ENCODE measurements around the gene C1orf35. TPM values are rescaled to one million over a fixed set of nuclear protein-coding genes. Genes with fewer than 3 reads are reported as not detected.

C1orf35 gene
- polyA plus RNA-seq, 1 experiment, result 6.2 TPM

- Histone ChIP-seq H3K27me3 (ENCODE audit: control insufficient read depth, insufficient read depth, low read length) (no peaks in the 10 kb centered on the region), H3K4me3 (ENCODE audit: low read depth, low read length) (no peak overlapping the region), H3K36me3 (ENCODE audit: control insufficient read depth, insufficient read depth, low read length) (peaks cover 27% of the 10 kb centered on the region)
- CTCF ChIA-PET, result no interaction called here
- no peak for TF ChIP-seq CTCF (IDR thresholded peaks at IDR 0.05; ENCODE audit: insufficient read depth, low read depth, low read length)
- POLR2A ChIA-PET, result no interaction called here
- no peak for DNase-seq (ENCODE audit: low read depth)
Measured at GRCh38 chr1:228145463-228146416, 42.6 kb upstream of the C1orf35 start.

GRCh38 chr1:228144993-228145343, 41.8 kb upstream of the C1orf35 start:
- Histone ChIP-seq H3K4me3 (ENCODE audit: low read depth, low read length) (no peak overlapping the region), H3K27me3 (ENCODE audit: control insufficient read depth, insufficient read depth, low read length) (no peaks in the 10 kb centered on the region), H3K36me3 (ENCODE audit: control insufficient read depth, insufficient read depth, low read length) (peaks cover 27% of the 10 kb centered on the region)
- ChIA-PET CTCF (no interaction called here), POLR2A (no interaction called here)
- no peak for TF ChIP-seq CTCF (IDR thresholded peaks at IDR 0.05; ENCODE audit: insufficient read depth, low read depth, low read length)
- no peak for DNase-seq (ENCODE audit: low read depth)

- CTCF ChIA-PET, result interaction anchor here (2.3 kb wide), 1 partner anchor 14 kb away, joined by 10 read pairs; no protein-coding TSS in a partner anchor
- no peak for DNase-seq (ENCODE audit: low read depth)
- H3K4me3 ChIP-seq (ENCODE audit: low read depth, low read length), result no peak overlapping the region
- POLR2A ChIA-PET, result no interaction called here
- H3K36me3 ChIP-seq (ENCODE audit: control insufficient read depth, insufficient read depth, low read length), result peaks cover 27% of the 10 kb centered on the region
- no peak for TF ChIP-seq CTCF (IDR thresholded peaks at IDR 0.05; ENCODE audit: insufficient read depth, low read depth, low read length)
- no peaks in the 10 kb centered on the region for H3K27me3 ChIP-seq (ENCODE audit: control insufficient read depth, insufficient read depth, low read length)
Measured at GRCh38 chr1:228144193-228144992, 41.3 kb upstream of the C1orf35 start.

GRCh38 chr1:228143480-228144192, 40.5 kb upstream of the C1orf35 start:
- H3K4me3 ChIP-seq (ENCODE audit: low read depth, low read length), result no peak overlapping the region
- H3K36me3 ChIP-seq (ENCODE audit: control insufficient read depth, insufficient read depth, low read length), result peaks cover 27% of the 10 kb centered on the region
- TF ChIP-seq CTCF (IDR thresholded peaks at IDR 0.05; ENCODE audit: insufficient read depth, low read depth, low read length), result no peak
- POLR2A ChIA-PET, result no interaction called here
- H3K27me3 ChIP-seq (ENCODE audit: control insufficient read depth, insufficient read depth, low read length), result no peaks in the 10 kb centered on the region
- CTCF ChIA-PET, result interaction anchor here (1.1 to 2.3 kb wide), 2 partner anchors 13 to 22 kb away, joined by 8 to 10 read pairs; partner anchors contain the start of gene IBA57
- no peak for DNase-seq (ENCODE audit: low read depth)

All from BJ (cell line).